Neural progenitor cell (in vitro differentiated cells): ENCODE data around the gene TPCN1.

ENCODE experiments used
- EZH2 ChIP-seq: fragments of 200-600 bp; sonication (generic); IDR thresholded peaks from 2 replicates; pipeline ENCODE4 v1.6.1; 2017; ENCODE audit warnings: antibody characterized with exemption, mild to moderate bottlenecking, moderate library complexity
- EZH2phosphoT487 ChIP-seq: fragments of 200-600 bp; sonication (generic); IDR thresholded peaks from 2 replicates; pipeline ENCODE4 v1.6.1; 2017; ENCODE audit warnings: antibody characterized with exemption
- TF ChIP-seq, protein P1 (sequence below): fragments of 200-600 bp; sonication (generic); IDR thresholded peaks from 2 replicates; pipeline ENCODE4 v1.5.1; 2017; ENCODE audit warnings: antibody characterized with exemption, mild to moderate bottlenecking

DNA sequence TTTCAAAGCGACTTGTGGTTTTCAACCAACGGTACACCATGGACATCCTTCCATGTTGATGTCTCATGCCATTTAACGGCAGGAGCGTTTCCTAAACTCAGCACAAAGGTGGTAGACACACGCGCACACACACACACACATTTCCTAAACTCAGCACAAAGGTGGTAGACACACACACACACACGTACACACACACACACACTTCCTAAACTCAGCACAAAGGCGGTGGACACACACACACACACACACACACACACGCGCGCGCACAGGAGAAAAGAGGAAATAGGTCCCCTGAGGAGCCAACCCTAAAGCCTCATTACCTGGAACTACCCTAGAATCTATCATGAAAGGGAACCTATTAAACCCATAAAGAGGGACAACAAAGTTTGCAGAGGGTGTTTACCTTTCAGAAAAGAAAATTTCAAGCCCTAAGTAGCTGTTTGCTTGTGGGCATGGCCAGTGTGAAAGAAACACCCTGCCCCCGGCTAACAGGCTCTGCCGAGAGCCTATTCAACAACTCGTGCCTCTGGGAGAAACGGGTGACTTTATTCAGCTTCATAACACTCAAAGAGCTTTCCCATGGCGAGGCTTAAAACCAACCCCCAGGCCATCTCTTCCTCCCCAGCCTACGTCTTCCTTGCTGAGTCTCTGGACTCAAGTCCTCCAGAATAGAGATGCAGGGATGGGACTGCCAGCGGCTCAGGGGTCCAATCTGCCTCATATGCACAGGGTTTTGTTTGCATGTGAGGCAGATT is 81.8 kb downstream of the TPCN1 start:
- TF ChIP-seq, protein P1, sequence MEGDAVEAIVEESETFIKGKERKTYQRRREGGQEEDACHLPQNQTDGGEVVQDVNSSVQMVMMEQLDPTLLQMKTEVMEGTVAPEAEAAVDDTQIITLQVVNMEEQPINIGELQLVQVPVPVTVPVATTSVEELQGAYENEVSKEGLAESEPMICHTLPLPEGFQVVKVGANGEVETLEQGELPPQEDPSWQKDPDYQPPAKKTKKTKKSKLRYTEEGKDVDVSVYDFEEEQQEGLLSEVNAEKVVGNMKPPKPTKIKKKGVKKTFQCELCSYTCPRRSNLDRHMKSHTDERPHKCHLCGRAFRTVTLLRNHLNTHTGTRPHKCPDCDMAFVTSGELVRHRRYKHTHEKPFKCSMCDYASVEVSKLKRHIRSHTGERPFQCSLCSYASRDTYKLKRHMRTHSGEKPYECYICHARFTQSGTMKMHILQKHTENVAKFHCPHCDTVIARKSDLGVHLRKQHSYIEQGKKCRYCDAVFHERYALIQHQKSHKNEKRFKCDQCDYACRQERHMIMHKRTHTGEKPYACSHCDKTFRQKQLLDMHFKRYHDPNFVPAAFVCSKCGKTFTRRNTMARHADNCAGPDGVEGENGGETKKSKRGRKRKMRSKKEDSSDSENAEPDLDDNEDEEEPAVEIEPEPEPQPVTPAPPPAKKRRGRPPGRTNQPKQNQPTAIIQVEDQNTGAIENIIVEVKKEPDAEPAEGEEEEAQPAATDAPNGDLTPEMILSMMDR, result no peak
- TF ChIP-seq EZH2 (no peak), EZH2phosphoT487 (no peak)
